ENCODE data around the gene LCE1F. TPM values are rescaled to one million over a fixed set of nuclear protein-coding genes. Genes with fewer than 3 reads are reported as not detected.

The LCE1F gene
- total RNA-seq, 2 donors from 2014 or later, result not detected

DNA sequence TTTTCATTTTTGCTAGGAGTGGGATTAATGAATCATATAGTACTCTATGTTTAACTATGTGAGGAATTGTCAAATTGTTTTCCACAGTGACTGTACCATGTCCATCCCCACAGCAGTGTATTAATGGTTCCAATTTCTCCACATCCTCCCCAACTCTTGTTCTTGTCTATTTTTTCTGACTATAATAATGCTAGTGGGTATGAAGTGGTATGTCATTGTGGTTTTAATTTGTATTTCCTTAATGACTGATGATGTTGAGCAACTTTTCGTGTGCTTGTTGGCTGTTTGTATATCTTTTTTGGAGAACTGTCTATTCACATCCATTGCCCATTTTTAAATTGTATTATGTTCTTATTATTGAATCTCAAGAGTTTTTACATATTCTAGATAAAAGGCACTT is 27.1 kb upstream of the LCE1F start:
- no peaks in the 10 kb centered on the region for H3K27me3 ChIP-seq
- no peaks in the 10 kb centered on the region for H3K4me1 ChIP-seq
- DNase-seq, result no peak
- intact Hi-C loops (cut with DNase I), result no loop called here
- H3K27ac ChIP-seq, result no peak overlapping the region
- no peaks in the 10 kb centered on the region for H3K9me3 ChIP-seq
- TF ChIP-seq, protein P1, sequence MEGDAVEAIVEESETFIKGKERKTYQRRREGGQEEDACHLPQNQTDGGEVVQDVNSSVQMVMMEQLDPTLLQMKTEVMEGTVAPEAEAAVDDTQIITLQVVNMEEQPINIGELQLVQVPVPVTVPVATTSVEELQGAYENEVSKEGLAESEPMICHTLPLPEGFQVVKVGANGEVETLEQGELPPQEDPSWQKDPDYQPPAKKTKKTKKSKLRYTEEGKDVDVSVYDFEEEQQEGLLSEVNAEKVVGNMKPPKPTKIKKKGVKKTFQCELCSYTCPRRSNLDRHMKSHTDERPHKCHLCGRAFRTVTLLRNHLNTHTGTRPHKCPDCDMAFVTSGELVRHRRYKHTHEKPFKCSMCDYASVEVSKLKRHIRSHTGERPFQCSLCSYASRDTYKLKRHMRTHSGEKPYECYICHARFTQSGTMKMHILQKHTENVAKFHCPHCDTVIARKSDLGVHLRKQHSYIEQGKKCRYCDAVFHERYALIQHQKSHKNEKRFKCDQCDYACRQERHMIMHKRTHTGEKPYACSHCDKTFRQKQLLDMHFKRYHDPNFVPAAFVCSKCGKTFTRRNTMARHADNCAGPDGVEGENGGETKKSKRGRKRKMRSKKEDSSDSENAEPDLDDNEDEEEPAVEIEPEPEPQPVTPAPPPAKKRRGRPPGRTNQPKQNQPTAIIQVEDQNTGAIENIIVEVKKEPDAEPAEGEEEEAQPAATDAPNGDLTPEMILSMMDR (IDR thresholded peaks at IDR 0.05), result no peak
- no peak overlapping the region for H3K4me3 ChIP-seq
- no peak overlapping the region for H3K9ac ChIP-seq (ENCODE audit: low read depth in 2 of 2, low read length in 2 of 2)
- no peaks in the 10 kb centered on the region for H3K36me3 ChIP-seq

DNA sequence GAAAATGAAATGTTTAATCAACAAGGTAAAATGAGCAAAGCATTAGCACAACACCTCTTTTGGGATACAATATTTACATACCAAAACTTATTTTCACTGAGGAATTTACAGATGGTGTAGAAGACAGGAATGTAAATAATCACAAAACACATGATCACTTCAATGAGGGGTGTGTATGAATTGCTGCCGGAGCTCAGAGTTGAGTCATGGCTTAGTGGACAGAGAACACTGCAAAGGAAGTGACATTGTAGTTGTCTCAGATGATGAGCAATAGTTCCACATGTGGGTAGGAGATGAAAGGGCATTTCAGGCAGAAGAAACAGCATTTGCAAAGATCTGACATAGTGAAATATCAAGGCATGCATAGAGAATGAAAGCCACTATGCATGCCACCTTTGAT is 22.7 kb upstream of the LCE1F start:
- intact Hi-C loops (cut with DNase I), result no loop called here
- no peaks in the 10 kb centered on the region for H3K9me3 ChIP-seq
- H3K4me1 ChIP-seq, result no peaks in the 10 kb centered on the region
- H3K27me3 ChIP-seq, result no peaks in the 10 kb centered on the region
- H3K9ac ChIP-seq (ENCODE audit: low read depth in 2 of 2, low read length in 2 of 2), result no peak overlapping the region
- H3K4me3 ChIP-seq, result no peak overlapping the region
- TF ChIP-seq, protein P1 (IDR thresholded peaks at IDR 0.05), result no peak
- no peaks in the 10 kb centered on the region for H3K36me3 ChIP-seq
- no peak overlapping the region for H3K27ac ChIP-seq
- no peak for DNase-seq

DNA sequence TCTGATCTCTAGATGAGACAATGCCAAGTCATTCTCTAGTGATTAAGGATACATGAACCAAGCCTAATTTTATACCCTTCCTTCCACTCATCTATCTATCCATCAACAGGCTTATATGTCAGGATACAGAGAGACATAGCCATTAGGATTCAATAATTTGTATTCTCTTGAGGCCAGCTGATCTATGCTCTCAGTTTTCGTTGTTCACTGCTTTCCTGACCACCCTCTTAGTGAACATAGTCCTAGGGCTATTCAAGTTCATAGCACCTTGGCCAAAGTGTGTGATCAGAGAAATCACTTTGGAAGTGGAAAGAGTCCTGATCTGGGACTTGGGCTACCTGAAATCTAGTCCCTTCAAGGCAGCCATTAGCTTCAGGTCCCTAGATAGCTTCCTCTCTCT is 21.4 kb upstream of the LCE1F start:
- intact Hi-C loops (cut with DNase I), result no loop called here
- TF ChIP-seq, protein P1 (IDR thresholded peaks at IDR 0.05), result no peak
- DNase-seq, result no peak
- Histone ChIP-seq H3K4me1 (no peaks in the 10 kb centered on the region), H3K27ac (no peak overlapping the region), H3K36me3 (no peaks in the 10 kb centered on the region), H3K27me3 (no peaks in the 10 kb centered on the region), H3K4me3 (no peak overlapping the region), H3K9ac (ENCODE audit: low read depth in 2 of 2, low read length in 2 of 2) (no peak overlapping the region), H3K9me3 (no peaks in the 10 kb centered on the region)

DNA sequence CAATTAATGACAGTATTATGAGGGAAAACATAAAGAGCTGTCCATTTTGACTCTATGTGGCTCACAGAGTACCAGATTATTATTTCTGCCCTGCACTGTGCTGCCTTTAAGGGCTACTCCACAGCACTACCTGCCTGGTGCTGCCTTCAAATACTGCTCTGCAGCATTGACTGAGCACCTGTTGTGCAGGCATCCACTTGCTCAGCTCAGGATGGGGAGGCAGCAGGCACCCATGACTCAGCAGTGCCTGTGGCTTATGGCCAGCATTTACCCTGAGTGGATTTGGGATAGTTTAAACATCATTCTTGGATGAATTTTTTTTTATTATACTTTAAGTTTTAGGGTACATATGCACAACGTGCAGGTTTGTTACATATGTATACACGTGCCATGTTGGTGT is 18.1 kb upstream of the LCE1F start:
- Histone ChIP-seq H3K4me1 (no peaks in the 10 kb centered on the region), H3K27ac (no peak overlapping the region), H3K9me3 (no peaks in the 10 kb centered on the region), H3K27me3 (no peaks in the 10 kb centered on the region), H3K9ac (ENCODE audit: low read depth in 2 of 2, low read length in 2 of 2) (no peak overlapping the region), H3K4me3 (no peak overlapping the region), H3K36me3 (no peaks in the 10 kb centered on the region)
- intact Hi-C loops (cut with DNase I), result no loop called here
- no peak for DNase-seq
- TF ChIP-seq, protein P1 (IDR thresholded peaks at IDR 0.05), result no peak

DNA sequence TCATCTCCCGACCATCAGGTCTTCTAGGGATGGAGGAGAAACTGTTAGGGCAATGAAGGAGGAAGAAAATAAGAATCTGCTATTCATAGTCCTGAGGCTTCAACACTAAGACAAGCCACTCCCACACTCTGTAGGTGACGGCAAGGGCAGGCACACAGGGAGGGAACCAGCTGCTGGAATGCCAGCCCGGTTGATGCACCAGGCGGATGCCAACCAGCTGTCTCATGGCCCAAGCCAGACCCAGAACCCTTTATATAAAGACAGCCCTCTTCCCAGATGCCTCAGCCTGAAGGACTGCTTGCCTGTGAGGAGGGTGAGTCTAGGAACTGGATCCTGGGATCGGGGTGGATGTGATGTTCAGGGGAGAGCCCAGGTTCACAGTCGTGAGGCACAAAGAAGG is 17.2 kb upstream of the LCE1F start, which contains the start of gene KPRP:
KPRP (plus strand) TSS at position 279 of the 400 bp plus-strand sequence. CDS start 1,564 bp downstream, outside the sequence.
- no peak for DNase-seq
- Histone ChIP-seq H3K9ac (ENCODE audit: low read depth in 2 of 2, low read length in 2 of 2) (no peak within 1 kb of the TSS), H3K36me3 (no peaks in the 10 kb centered on the region), H3K27me3 (no peaks in the 10 kb centered on the region), H3K4me3 (no peak within 1 kb of the TSS), H3K27ac (no peak within 1 kb of the TSS), H3K4me1 (no peaks in the 10 kb centered on the region), H3K9me3 (no peaks in the 10 kb centered on the region)
- TF ChIP-seq, protein P1 (IDR thresholded peaks at IDR 0.05), result no peak
- intact Hi-C loops (cut with DNase I), result no loop called here

DNA sequence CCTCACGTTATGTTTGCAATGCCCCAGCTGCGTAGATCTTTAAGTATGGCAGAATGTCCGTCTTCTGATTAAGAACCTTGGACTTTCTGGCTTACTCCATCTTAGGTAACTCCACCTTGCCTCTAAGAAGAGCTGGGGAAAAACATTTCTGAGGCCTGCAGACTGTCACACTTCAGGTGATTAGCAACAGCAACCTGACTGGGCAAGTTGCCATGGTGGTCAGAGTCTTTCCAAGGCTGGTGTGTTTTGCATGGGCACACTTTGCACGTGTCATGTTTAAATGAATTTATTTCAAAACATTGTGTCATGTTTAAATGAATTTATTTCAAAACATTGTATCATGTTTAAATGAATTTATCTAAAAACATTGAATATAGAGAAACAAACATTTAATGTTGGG is 16.3 kb upstream of the LCE1F start:
- TF ChIP-seq, protein P1 (IDR thresholded peaks at IDR 0.05), result no peak
- H3K9me3 ChIP-seq, result no peaks in the 10 kb centered on the region
- DNase-seq, result no peak
- H3K9ac ChIP-seq (ENCODE audit: low read depth in 2 of 2, low read length in 2 of 2), result no peak overlapping the region
- H3K4me1 ChIP-seq, result no peaks in the 10 kb centered on the region
- no peaks in the 10 kb centered on the region for H3K36me3 ChIP-seq
- H3K4me3 ChIP-seq, result no peak overlapping the region
- intact Hi-C loops (cut with DNase I), result no loop called here
- H3K27ac ChIP-seq, result no peak overlapping the region
- no peaks in the 10 kb centered on the region for H3K27me3 ChIP-seq
